Mucosa of stomach (tissue), 1 donor: Measurements from ENCODE around the gene ALG6.
"Not testable (repeated sequence)": the region's sequence is repeated elsewhere in the genome, so short reads cannot be mapped to it uniquely, and the experiment has no call there.

Experiments used
- H3K27me3 ChIP-seq: one replicate; pipeline ENCODE4 v1.7.0; 2013; ENCODE audit warnings: mild to moderate bottlenecking, low read length; ENCODE audit not compliant: control insufficient read depth, insufficient read depth
- H3K36me3 ChIP-seq: one replicate; pipeline ENCODE4 v1.7.0; 2013; ENCODE audit warnings: low read length; ENCODE audit not compliant: control insufficient read depth, insufficient read depth
- H3K4me1 ChIP-seq: one replicate; pipeline ENCODE4 v1.7.0; 2013; ENCODE audit warnings: mild to moderate bottlenecking, low read length; ENCODE audit not compliant: control insufficient read depth, insufficient read depth
- H3K4me3 ChIP-seq: one replicate; pipeline ENCODE4 v1.7.0; 2013; ENCODE audit warnings: low read length
- H3K9ac ChIP-seq: one replicate; pipeline ENCODE4 v1.7.0; 2013; ENCODE audit warnings: mild to moderate bottlenecking, low read length, moderate library complexity
- H3K9me3 ChIP-seq: one replicate; pipeline ENCODE4 v1.7.0; 2013; ENCODE audit warnings: mild to moderate bottlenecking, low read length, moderate library complexity; ENCODE audit not compliant: control insufficient read depth
- donor health status: Pancreatic carcinoma.

ALG6 gene

GRCh38 chr1:63343922-63344321, 23.5 kb upstream of the ALG6 start:
- H3K4me1 ChIP-seq: no peaks in the 10 kb centered on the region
- H3K4me3 ChIP-seq: no peak overlapping the region
- peaks cover 7% of the 10 kb centered on the region for H3K27me3 ChIP-seq
- H3K36me3 ChIP-seq: no peaks in the 10 kb centered on the region
- H3K9ac ChIP-seq: no peak overlapping the region
- no peaks in the 10 kb centered on the region for H3K9me3 ChIP-seq

GRCh38 chr1:63350320-63350719, 17.1 kb upstream of the ALG6 start:
- no peaks in the 10 kb centered on the region for H3K9me3 ChIP-seq
- H3K27me3 ChIP-seq: peaks cover 15% of the 10 kb centered on the region
- H3K4me3 ChIP-seq: no peak overlapping the region
- no peaks in the 10 kb centered on the region for H3K4me1 ChIP-seq
- H3K9ac ChIP-seq: no peak overlapping the region
- no peaks in the 10 kb centered on the region for H3K36me3 ChIP-seq

- Histone ChIP-seq H3K9me3 (no peaks in the 10 kb centered on the region), H3K36me3 (no peaks in the 10 kb centered on the region), H3K27me3 (peaks cover 15% of the 10 kb centered on the region), H3K4me3 (no peak overlapping the region), H3K9ac (no peak overlapping the region), H3K4me1 (no peaks in the 10 kb centered on the region)
Measured at GRCh38 chr1:63352736-63353135, 14.7 kb upstream of the ALG6 start.

- not testable (repeated sequence) for H3K4me3 ChIP-seq, H3K36me3 ChIP-seq, H3K9me3 ChIP-seq, H3K4me1 ChIP-seq, H3K9ac ChIP-seq
- peaks cover 15% of the 10 kb centered on the region for H3K27me3 ChIP-seq
Measured at GRCh38 chr1:63356234-63356633, 11.2 kb upstream of the ALG6 start.

- Histone ChIP-seq H3K27me3 (no peaks in the 10 kb centered on the region), H3K9ac (no peak overlapping the region), H3K4me1 (no peaks in the 10 kb centered on the region), H3K9me3 (no peaks in the 10 kb centered on the region), H3K4me3 (no peak overlapping the region), H3K36me3 (no peaks in the 10 kb centered on the region)
Measured at GRCh38 chr1:63359561-63359960, 7.9 kb upstream of the ALG6 start.

- Histone ChIP-seq H3K27me3 (no peaks in the 10 kb centered on the region), H3K4me3 (no peak overlapping the region), H3K36me3 (no peaks in the 10 kb centered on the region), H3K4me1 (peaks cover 4% of the 10 kb centered on the region), H3K9me3 (no peaks in the 10 kb centered on the region), H3K9ac (no peak overlapping the region)
Measured at GRCh38 chr1:63362073-63362472, 5.4 kb upstream of the ALG6 start.

GRCh38 chr1:63362578-63362977, 4.8 kb upstream of the ALG6 start:
- Histone ChIP-seq H3K9ac (no peak overlapping the region), H3K9me3 (no peaks in the 10 kb centered on the region), H3K4me1 (peaks cover 5% of the 10 kb centered on the region), H3K4me3 (no peak overlapping the region), H3K36me3 (no peaks in the 10 kb centered on the region), H3K27me3 (no peaks in the 10 kb centered on the region)

- H3K4me1 ChIP-seq: peaks cover 5% of the 10 kb centered on the region
- H3K36me3 ChIP-seq: no peaks in the 10 kb centered on the region
- H3K9ac ChIP-seq: no peak overlapping the region
- no peak overlapping the region for H3K4me3 ChIP-seq
- H3K27me3 ChIP-seq: no peaks in the 10 kb centered on the region
- no peaks in the 10 kb centered on the region for H3K9me3 ChIP-seq
Measured at GRCh38 chr1:63363014-63363413, 4.4 kb upstream of the ALG6 start.

- Histone ChIP-seq H3K36me3 (no peaks in the 10 kb centered on the region), H3K9me3 (no peaks in the 10 kb centered on the region), H3K4me3 (peak overlapping the region; percentile 42), H3K4me1 (peaks cover 5% of the 10 kb centered on the region), H3K9ac (peak overlapping the region; percentile 54), H3K27me3 (no peaks in the 10 kb centered on the region)
Measured at GRCh38 chr1:63366908-63367214, 566 bp upstream of the ALG6 start.

GRCh38 chr1:63368131-63368530, 704 bp downstream of the ALG6 start:
- Histone ChIP-seq H3K36me3 (no peaks in the 10 kb centered on the region), H3K4me1 (peaks cover 5% of the 10 kb centered on the region), H3K9me3 (no peaks in the 10 kb centered on the region), H3K9ac (peak overlapping the region; percentile 76), H3K4me3 (peak overlapping the region; percentile 28), H3K27me3 (no peaks in the 10 kb centered on the region)

GRCh38 chr1:63379583-63379982, 12.2 kb downstream of the ALG6 start:
- Histone ChIP-seq H3K4me3 (no peak overlapping the region), H3K9ac (no peak overlapping the region)

GRCh38 chr1:63381741-63382140, 14.3 kb downstream of the ALG6 start:
- no peaks in the 10 kb centered on the region for H3K27me3 ChIP-seq
- no peak overlapping the region for H3K9ac ChIP-seq
- H3K36me3 ChIP-seq: no peaks in the 10 kb centered on the region
- no peaks in the 10 kb centered on the region for H3K4me1 ChIP-seq
- H3K9me3 ChIP-seq: no peaks in the 10 kb centered on the region
- H3K4me3 ChIP-seq: no peak overlapping the region

More at GRCh38 chr1:63379583-63379982, 12.2 kb downstream of the ALG6 start:
- H3K36me3 ChIP-seq: no peaks in the 10 kb centered on the region
- no peaks in the 10 kb centered on the region for H3K9me3 ChIP-seq
- no peaks in the 10 kb centered on the region for H3K27me3 ChIP-seq
- no peaks in the 10 kb centered on the region for H3K4me1 ChIP-seq

- Histone ChIP-seq H3K9ac (no peak overlapping the region), H3K9me3 (no peaks in the 10 kb centered on the region), H3K36me3 (no peaks in the 10 kb centered on the region)
Measured at GRCh38 chr1:63401945-63402344, 34.5 kb downstream of the ALG6 start.

More at GRCh38 chr1:63401945-63402344, 34.5 kb downstream of the ALG6 start:
- no peaks in the 10 kb centered on the region for H3K4me1 ChIP-seq
- H3K4me3 ChIP-seq: no peak overlapping the region
- no peaks in the 10 kb centered on the region for H3K27me3 ChIP-seq
